ENCODE data around the gene RNASE7.

Gene RNASE7

DNA sequence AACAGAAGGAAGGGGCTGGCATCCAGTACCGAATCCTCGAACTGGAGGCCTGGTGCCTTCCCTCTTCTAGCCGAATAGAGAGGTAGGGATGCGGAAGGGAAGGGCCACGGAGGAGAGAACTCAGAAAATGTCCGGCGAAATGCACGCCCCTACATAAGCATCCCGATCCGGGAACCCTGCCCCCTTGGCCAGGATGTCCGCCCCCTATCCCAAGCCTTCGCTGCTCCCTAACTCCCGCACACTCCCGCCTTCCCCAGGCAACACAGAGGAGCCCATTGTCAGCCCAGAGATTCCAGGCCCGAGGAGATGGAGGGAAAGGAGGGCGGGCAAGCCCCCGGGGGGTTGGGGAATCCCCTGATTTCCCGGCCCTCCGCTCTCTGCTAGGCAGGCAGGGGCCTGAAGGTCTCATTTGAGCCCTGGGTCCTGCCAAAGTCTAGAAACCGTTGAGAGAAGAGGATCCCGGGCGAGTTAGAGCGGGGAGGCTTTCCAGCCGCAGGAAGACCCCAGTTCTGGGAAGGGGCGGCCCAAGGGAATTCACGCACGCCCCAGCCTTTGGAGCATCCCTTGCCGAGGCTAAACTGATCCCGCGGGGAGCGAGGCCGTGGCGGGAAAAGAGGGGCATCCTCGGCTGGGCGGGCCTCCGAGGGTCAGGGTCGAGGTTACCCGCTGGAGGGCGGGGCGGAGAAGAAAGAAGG, 27.4 kb downstream of the RNASE7 start:
- no peak for TF ChIP-seq CTCF (conservative IDR thresholded peaks at IDR 0.05; ENCODE audit: low read depth, low read length)
- no peak for DNase-seq (ENCODE audit: low read depth)
- H3K4me3 ChIP-seq (ENCODE audit: low read length) = peak overlapping the region; percentile 78

DNA sequence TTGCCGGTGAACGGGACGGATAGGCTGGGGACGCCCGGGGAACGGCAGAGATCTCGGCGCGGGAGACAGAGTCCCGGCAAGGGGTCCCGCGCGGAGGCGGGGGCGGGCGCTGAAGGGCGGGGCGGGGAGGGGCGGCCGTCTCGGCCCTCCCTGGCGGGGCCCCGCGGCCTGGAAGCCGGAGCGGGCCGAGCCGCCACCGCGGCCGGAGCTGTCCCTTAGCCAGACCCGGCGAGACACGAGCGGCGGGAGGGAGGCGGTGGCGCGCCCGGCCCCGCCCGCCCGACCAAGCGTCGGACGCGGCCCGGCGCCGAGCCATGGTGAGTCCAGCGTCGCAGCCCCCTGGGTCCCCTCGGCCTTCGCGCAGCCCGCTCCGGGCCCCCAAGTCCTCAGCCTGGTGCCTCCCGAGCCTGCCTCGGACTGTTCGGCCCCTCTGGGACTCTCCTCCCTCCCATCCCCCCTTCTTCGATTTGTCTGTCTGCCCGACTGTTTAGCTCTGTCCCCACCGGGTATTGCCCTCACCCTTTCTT, 28.0 kb downstream of the RNASE7 start, which contains the start of gene ARHGEF40:
Gene ARHGEF40, plus strand, starts transcription at position 222 of the 527 bp plus-strand sequence. Its CDS starts 93 bp downstream, at position 315.
- no peak for DNase-seq (ENCODE audit: low read depth)
- no peak for TF ChIP-seq CTCF (conservative IDR thresholded peaks at IDR 0.05; ENCODE audit: low read depth, low read length)
- peak within 1 kb of the TSS; percentile 78 for H3K4me3 ChIP-seq (ENCODE audit: low read length)

- DNase-seq (ENCODE audit: low read depth) = no peak
- H3K4me3 ChIP-seq (ENCODE audit: low read length) = peak overlapping the region; percentile 78
Measured at GRCh38 chr14:21070610-21071224, 28.6 kb downstream of the RNASE7 start.

GRCh38 chr14:21071225-21072030, 29.3 kb downstream of the RNASE7 start:
- no peak for TF ChIP-seq CTCF (conservative IDR thresholded peaks at IDR 0.05; ENCODE audit: low read depth, low read length)
- H3K4me3 ChIP-seq (ENCODE audit: low read length) = peak overlapping the region; percentile 78
- no peak for DNase-seq (ENCODE audit: low read depth)

More at GRCh38 chr14:21070610-21071224, 28.6 kb downstream of the RNASE7 start:
- no peak for TF ChIP-seq CTCF (conservative IDR thresholded peaks at IDR 0.05; ENCODE audit: low read depth, low read length)

DNA sequence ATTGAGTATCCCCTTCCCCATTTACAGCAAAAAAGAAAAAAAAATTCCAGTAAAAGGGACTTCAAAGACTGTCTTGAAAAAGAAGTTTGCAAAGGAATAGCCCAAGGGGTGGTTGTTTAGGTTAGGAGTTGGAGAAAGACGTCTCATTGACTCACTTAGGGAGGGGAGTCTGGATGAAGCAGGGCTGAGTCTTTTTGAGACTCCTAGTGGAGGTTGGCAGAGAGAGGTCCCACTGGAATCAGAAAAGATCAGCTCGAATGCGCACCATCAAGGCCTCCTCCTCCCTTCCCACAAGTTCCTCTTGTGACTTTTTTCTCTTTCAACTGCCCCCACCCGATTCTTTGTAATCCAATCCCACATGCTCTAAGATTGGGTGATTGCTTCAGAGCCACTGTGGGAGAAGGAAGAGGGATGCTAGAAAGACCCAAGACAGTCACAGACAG, 29.9 kb downstream of the RNASE7 start:
- TF ChIP-seq CTCF (conservative IDR thresholded peaks at IDR 0.05; ENCODE audit: low read depth, low read length) = no peak
- H3K4me3 ChIP-seq (ENCODE audit: low read length) = peak overlapping the region; percentile 78
- DNase-seq (ENCODE audit: low read depth) = no peak

DNA sequence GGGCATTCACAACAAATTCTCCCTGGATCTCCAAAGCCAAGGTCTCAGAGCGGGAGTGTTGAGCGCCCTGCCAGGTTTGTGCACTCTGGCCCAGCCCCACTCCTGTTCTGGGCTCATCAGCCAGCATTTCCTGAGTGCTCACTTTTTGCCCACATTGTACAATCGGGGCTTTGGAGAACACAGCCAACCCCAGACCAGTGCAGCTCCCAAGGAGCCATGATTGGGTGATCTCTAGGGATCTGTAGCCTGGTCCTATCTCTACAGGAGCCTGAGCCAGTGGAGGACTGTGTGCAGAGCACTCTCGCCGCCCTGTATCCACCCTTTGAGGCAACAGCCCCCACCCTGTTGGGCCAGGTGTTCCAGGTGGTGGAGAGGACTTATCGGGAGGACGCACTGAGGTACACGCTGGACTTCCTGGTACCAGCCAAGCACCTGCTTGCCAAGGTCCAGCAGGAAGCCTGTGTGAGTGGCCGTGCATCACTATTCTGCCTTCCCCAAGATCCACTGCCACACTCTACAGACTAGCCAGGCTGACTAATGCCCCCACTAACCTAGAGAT, 30.7 kb downstream of the RNASE7 start:
- no peak for DNase-seq (ENCODE audit: low read depth)
- TF ChIP-seq CTCF (conservative IDR thresholded peaks at IDR 0.05; ENCODE audit: low read depth, low read length) = no peak
- H3K4me3 ChIP-seq (ENCODE audit: low read length) = no peak overlapping the region
